D341Med (cell line): Measurements from ENCODE around the gene CTNNAL1.
"Not testable (repeated sequence)": the region's sequence is repeated elsewhere in the genome, so short reads cannot be mapped to it uniquely, and the experiment has no call there.

Source experiments
- DNase-seq: peaks from one replicate; pipeline ENCODE4 v3.0.0; 2012; ENCODE audit warnings: low spot score

The CTNNAL1 gene

DNA sequence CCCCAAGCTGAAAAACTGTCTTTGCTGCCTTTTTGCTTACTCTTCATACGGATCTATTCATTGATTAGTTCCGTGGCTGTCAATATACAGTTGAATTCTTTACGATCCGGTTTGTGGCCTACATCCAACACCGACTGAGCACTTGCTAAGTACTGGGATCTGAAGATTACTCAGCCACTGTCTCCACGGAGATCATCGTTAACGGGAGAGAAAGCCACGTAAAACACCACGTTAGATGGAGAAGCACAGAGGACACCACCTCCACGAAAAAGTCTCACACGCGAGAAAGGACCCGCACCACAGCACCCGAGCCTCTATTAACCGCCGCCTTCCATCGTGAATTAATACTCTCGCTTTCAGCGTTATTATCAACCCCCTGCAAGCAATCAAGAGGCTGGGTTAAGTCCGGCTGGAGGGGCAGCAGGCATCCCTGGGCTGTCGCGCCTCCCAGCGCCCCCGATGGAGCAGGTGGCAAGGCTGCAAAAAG lies 80.0 kb downstream of the CTNNAL1 start:
- DNase-seq, result no peak

DNA sequence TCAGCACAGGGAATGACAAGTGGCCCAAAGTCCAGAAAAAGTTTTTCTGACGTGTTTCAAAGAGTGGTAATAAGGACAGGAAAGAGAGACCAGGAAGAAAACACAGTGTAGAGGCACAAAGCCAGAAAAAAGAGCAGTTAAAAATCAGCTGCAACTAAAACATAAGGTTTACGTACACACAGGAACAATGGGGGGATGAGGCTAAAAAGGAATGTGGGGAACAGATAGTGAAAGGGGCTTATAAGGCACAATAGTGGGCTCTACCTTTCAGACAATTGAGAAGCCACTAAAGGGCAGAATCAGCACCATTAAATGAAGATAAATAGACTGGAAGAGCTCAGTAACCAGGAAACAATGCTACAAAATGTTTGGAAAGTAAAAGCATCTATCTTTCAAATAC lies 84.9 kb downstream of the CTNNAL1 start:
- no peak for DNase-seq

DNA sequence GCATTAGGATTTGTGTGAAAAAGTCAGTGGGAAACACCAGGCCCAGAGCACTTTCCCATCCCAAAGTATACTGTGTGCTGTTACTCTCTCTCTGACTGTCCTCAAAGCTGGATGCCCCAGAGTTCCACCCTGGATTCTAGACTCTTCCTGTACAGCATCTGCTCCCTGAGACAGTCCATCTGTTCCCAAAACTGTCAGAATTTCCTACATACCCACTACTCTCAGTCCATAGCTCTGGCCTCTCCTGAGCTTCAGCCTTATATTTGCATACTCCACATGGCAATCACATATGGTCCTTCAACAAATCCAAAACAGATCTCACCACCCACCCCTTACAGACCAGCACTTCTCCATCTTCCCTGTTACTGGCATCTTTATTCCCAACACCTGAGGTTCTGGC lies 88.8 kb downstream of the CTNNAL1 start:
- DNase-seq, result no peak

DNA sequence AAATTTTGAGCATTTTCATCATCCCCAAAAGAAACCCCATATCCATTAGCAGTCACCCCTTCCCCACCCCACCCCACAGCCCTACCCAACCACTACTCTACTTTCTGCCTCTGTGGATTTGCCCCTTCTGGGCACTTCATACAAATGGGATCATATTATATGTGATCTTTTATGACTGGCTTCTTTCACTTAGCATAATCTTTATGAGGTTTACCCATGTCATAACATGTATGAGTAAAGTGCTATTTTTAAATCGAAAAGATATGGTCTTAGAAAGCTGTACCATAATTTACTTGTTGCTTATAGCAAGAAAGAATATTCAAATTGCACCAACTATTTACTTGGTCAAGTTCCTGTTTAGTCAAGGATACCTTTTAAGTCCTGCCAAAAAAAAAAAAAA lies 92.1 kb downstream of the CTNNAL1 start:
- no peak for DNase-seq

DNA sequence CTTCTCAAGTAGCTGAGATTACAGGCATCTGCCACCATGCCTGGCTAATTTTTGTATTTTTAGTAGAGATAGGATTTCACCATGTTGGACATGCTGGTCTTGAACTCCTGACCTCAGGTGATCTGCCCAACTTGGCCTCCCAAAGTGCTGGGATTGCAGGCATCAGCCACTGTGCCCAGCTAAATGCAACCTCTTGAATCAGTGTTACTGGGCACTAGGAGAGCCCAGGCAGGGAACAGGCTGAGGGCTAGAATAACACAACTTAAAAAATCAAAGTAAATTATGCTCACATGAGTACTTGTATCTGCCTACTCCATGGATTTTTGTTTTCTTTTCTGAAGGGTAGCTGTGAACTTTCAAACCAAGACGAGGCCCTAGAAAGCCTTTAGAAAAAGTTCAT lies 92.9 kb downstream of the CTNNAL1 start:
- DNase-seq, result not testable (repeated sequence)

DNA sequence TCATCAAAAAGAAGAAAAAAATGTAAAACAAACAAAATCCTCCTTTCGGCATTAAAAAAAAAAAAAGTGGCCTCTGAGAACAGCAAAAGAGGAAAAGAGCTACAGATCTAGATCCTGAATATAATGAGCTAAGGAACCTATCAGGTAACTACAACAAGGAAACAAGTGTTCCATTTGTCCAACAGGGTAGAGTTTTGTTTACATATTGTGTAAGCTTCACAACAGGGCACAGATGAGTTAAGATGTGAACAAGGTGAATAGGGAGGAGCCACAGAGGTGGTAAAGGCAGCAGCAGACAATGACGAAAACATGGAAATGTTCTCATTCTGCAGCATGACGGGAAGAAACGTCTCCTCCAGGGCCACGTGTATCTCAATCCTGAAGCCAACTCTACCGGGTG lies 93.8 kb downstream of the CTNNAL1 start:
- DNase-seq, result no peak

DNA sequence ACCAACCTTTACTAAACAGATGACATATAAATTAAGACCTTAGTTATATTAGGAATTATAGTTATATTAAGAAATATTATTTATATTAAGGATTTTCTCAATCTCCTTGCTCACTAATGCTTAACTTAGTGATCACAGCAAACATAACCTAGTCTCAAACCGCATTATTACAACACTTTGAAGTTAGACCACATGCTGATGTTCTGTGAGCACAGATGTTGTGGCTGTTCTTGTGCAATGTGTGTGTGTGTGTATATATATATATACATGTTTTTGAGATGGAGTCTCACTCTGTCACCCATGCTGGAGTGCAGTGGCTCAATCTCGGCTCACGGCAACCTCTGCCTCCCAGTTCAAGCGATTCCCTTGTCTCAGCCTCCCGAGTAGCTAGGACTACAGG lies 99.9 kb downstream of the CTNNAL1 start:
- no peak for DNase-seq

DNA sequence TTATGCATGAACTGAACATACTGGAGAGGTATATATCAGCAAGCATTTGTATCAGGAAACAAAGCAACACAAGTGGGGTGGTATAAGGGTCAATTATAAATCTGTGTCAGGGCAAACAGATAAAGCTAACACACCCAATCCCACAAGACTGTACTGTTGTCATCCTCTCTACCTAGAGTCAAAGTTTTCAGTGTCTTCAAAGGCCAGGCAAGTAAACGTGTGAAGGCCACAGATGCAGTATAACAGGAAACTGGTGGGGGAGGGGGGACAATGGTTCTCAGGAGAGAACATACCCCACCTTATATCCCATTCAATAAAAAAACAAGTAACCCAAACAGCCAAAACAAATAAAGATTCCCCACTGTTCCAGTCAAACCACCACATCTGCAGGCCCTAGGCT lies 101.5 kb downstream of the CTNNAL1 start:
- DNase-seq, result no peak

DNA sequence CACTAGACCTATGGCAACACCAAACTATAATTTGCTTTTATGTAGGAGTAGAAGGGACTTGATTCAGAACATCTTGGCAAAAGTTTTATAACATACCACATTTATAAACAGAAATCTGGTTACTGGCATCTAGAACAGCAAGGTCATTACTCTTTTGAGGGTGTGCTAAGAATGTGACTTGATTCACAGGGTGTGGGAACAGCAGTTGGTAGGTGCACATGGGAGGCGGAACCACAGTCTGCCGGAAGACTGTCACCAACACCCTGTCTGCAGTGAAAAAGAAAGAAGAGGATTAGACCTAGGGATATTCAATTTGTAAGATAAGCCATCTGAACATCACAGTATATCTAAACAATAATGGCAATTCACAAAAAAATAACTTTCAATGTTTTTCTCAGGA lies 102.4 kb downstream of the CTNNAL1 start:
- no peak for DNase-seq

DNA sequence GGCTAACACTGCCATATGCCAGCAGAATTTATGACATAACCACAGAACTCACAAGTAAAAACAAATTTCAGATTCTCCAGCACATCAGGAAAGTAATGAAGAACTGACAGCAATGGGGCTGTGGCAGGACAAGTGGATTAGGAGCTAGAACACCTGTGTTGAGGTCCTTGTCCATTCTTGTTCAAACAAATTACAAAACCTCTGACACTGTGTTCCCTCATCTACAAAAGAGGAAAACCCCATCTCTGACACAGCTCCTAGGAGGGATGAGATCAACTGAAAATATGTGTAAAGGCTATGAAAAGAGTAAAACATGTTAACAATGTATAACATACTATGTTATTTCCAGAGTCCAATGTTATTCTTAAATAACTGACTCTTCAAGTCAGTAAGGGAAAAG lies 102.9 kb downstream of the CTNNAL1 start:
- no peak for DNase-seq

DNA sequence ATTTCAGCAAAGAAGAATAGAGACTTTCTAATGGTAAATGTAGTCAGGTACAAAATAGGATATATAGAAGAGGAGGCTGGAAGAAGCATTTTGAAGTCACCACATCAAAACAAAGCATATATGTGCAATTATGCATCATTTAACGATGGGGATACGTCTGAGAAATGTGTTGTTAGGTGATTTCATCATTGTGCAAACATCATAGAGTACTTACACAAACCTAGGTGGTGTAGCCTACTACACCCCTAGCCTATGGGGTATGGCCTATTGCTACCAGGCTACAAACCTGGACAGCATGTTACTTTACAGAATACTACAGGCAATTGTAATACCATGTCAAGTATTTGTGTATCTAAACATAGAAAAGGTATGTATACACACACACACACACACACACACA lies 107.8 kb downstream of the CTNNAL1 start:
- DNase-seq, result no peak

DNA sequence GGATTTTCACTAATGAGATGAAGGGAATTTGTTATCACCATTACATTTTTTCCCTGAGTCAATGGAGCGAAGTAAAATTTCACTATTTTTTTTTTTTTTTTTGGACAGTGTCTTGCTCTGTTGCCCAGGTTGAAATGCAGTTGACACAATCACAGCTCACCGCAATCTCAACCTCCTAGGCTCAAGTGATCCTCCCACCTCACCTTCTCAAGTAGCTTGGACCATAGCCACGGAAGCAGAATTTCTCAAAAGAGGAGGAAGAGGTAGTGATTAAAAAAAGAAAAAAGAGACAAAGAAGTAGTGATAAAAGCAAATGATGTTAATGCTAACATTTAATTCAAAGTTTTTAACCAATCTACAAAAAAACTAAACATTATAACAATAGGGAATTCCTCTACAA lies 109.1 kb downstream of the CTNNAL1 start:
- no peak for DNase-seq

DNA sequence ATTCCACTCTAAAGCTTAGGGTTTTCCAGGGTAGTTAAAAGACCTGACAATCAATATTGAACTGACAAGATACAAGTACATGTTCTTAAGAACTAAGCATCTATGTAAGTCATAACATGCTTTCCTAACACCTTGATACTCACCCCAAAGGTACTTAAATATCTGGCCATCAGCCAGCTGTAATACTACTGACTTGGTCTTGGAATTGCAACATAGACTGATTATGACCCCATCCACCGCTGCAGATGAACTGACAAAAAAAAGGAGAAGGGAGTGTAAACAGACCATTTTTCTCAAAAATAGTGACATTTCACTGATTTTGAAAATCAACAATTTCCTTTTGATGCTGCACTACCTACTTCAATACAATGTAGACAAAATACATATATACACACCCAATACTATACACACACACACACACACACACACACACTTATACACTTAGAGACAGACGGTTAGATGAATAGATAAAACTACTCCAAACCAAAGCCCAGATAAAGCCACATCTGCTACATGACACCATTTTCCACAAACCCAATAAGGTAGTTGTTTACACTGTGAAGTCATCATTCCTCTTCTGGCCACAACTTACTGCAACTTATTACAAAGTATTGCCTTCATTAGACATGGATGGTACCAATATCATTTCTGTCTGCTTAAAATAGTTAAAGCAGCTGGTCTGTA lies 109.7 kb downstream of the CTNNAL1 start:
- no peak for DNase-seq

DNA sequence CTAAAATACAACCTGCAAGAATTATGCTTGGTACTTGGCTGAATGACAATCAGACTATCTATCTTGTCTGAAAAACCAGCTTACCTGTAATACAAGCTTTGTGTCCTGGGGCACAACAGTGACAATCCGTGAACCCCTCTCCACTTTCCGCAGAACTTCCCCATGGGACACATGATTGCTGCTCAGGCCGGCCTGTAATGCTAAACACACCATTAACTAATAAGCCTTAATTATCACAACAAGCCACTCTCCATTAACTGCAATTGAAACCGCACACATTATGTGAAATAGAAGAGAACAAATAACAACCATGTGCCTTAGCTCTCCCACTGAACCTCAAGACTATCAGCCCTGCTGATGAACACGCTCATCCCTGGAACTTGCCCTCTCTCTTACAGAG lies 113.1 kb downstream of the CTNNAL1 start:
- peak; percentile 61 for DNase-seq

DNA sequence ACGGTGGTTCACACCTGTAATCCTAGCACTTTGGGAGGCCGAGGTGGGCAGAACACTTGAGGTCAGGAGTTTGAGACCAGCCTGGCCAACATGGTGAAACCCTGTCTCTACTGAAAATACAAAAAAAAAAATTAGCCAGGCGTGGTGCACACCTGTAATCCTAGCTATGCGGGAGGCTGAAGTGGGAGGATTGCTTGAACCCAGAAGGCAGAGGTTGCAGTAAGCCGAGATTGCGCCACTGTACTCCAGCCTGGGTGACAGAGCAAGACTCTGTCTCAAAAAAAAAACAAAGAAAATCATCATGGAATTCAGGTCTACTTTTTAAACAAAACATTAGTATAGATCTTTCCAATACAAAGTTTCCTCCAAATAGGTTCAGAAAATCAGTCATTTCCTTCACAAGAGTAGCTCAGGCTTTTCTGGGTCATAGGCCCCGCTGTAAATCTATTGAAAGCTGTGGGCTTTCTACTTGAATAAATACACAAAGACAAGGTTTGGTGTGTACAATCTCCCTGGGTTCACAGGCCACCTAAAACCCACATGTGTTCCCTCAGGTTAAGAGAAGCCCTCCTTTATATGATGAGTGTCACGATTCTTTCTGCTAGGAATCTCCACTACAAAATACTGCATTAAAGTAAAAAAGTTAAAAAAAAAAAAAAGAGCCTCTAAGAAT lies 114.1 kb downstream of the CTNNAL1 start:
- DNase-seq, result not testable (repeated sequence)

DNA sequence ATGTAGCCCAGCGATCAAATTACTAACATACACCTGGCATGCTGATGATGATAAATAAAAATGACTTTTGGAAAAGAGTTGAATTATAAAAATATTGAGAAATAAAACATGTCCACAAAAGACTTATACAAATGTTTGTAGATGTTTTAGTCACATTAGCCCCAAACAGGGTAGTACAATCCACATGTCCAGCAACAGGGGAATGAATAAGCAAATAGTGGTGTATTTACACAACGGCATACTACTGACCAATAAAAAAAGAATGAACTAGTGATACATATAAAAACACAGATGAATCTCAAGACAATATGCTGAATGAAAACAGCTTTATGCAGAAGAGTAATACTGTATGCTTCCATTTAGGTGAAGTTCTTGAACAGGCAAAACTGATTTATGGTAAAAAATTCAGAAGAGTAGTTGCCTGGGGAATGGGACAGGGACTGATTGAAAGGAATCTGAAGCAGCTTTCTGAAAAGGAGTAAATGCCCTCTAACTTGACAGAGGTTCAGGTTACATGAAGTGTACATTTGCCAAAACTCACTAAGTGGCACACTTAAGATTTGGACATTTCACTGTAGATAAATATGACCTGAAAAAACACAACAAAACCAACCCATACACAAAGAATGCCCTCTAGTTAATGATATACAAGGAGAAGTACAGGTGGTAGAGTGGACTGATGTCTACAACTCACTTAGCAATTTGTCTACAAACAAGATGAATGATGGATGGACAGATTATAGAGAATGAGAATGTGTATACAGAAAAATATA lies 115.8 kb downstream of the CTNNAL1 start:
- DNase-seq, result no peak

DNA sequence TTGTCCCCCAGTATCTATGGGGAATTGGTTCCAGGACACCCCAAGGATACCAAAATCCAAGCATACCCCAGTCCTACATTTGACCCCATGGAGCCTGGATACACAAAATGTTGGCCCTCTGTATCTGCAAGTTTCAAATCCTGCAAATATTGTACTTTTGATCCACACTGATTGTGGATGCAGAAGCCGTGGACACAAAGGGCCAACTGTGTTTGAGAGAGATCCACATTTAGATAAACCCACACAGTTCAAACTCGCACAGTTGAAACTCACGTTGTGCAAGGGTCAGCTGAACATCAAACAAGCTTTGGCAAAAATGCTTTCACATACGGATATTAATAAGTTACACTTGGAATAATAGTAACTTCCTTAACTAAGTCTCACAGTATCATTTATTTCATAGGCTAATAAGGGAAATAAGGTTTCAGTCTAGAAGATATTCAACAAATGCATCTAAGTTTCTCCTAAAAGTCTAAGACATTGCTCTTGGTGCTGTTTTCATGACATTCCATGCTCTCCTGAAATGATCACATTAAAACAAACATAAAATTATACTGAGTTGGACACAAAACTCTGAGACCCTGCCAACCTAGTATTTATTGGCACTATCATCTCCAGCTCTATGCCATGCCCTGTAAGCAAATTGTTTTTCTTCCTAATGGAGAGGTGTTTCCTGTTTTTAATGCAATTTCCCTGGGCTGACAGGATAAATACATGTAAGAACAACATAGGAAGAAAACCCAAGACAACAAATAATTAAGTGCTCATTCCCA lies 118.9 kb downstream of the CTNNAL1 start:
- DNase-seq, result no peak
